ENCODE results near the gene OR5L1.

Gene OR5L1

DNA sequence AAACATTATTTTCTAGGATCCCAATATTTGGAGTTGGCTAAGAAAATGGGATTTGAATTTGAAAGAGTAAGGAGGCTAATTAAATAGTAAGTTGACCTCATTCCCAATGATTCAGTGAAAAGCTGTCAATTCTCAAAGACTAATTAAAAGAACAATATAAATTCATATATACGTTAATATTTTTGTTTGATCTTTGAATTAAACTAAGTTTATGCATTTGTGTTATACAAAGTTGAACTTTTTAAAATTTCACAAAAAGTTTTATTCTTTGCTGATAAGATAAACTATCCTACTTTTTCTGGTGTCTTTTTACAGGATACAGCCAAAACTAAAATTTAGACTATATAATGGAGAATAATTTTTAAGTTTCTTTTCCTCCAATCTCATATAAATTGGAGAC, at the start of gene OR5L1:
TSS of gene OR5L1 (plus strand) at position 301 of the 400 bp plus-strand sequence. CDS start 100 bp downstream, outside the sequence.
- no peak within 1 kb of the TSS for H3K27ac ChIP-seq
- TF ChIP-seq, protein P1, sequence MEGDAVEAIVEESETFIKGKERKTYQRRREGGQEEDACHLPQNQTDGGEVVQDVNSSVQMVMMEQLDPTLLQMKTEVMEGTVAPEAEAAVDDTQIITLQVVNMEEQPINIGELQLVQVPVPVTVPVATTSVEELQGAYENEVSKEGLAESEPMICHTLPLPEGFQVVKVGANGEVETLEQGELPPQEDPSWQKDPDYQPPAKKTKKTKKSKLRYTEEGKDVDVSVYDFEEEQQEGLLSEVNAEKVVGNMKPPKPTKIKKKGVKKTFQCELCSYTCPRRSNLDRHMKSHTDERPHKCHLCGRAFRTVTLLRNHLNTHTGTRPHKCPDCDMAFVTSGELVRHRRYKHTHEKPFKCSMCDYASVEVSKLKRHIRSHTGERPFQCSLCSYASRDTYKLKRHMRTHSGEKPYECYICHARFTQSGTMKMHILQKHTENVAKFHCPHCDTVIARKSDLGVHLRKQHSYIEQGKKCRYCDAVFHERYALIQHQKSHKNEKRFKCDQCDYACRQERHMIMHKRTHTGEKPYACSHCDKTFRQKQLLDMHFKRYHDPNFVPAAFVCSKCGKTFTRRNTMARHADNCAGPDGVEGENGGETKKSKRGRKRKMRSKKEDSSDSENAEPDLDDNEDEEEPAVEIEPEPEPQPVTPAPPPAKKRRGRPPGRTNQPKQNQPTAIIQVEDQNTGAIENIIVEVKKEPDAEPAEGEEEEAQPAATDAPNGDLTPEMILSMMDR (conservative IDR thresholded peaks at IDR 0.05): no peak
- no peak for TF ChIP-seq ZFX (IDR thresholded peaks at IDR 0.05)

DNA sequence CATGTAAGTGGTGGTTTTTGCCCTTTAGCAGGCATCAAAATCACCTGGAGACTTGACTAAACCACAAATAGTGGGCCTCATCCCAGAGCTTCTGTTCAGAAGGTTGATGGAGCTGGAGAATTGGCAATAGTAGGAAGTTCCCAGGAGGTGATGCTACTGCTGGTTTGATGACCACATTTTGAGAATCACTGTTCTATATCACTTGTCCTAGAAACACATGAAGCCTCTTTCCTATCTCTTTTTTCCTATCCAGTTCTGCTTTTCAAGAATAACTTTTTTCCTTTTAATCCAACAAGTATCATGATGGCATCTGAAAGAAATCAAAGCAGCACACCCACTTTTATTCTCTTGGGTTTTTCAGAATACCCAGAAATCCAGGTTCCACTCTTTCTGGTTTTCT, 38.0 kb upstream of the OR5L1 start, which contains the start of gene OR5D13:
TSS of gene OR5D13 (plus strand) at position 301 of the 400 bp plus-strand sequence. CDS start at position 301, 0 bp downstream.
- TF ChIP-seq, protein P1 (conservative IDR thresholded peaks at IDR 0.05): no peak
- no peak for TF ChIP-seq ZFX (IDR thresholded peaks at IDR 0.05)
- no peak within 1 kb of the TSS for H3K27ac ChIP-seq

DNA sequence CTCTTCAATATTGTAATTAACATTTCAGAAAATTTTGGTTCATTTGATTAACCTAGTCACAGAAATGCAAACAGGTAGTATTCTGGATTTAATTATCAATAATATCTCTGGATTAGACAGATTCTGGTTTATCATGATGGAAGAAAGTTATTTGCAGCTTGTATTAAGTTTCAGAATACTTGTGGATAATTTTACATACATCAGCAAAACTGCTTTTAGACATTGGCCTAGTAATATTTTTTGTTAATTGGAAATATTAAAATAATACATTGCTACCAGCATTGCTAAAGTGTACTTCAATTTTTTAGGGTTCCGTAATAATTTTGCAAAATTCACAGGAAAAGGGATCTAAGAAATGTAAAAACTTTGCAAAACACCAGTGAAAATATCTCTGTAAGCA, 19.6 kb upstream of the OR5L1 start:
- H3K27ac ChIP-seq: no peak overlapping the region
- no peak for TF ChIP-seq ZFX (IDR thresholded peaks at IDR 0.05)
- TF ChIP-seq, protein P1 (conservative IDR thresholded peaks at IDR 0.05): no peak

DNA sequence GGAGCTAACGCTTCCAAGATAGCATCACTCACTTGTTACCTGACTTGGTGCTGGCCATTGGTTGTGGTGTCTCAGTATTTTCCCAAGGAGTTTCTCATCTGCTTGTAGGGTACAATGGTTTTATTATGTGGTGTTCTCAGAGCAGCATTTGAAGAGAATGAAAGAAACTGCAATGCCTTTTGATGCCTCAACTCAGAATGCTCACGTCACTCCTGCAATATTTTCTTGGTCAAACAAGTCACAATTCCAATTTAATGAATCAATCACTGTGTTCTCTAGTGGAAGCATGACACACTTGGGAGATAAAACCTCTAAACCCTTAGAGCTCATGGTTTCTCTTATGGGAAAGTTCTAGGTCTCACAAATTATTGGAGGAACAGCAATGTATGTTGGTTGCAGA, 17.8 kb upstream of the OR5L1 start:
- H3K27ac ChIP-seq: no peak overlapping the region
- TF ChIP-seq, protein P1 (conservative IDR thresholded peaks at IDR 0.05): no peak
- no peak for TF ChIP-seq ZFX (IDR thresholded peaks at IDR 0.05)

DNA sequence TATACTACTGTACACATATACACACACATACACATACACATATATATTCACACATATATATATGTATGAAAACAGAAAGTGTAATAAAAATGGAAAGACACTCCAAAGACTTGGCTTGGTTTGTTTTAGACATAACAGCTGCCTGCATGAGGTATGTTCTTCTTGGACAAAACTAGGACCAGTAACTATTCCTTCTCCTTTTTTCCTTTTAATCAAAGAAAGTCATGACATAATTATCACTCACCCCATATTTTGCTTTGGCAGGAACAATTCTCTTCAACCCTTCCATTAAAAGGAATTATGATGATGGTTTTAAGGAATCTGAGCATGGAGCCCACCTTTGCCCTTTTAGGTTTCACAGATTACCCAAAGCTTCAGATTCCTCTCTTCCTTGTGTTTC, 15.9 kb upstream of the OR5L1 start, which contains the start of gene OR5D14:
TSS of gene OR5D14 (plus strand) at position 301 of the 400 bp plus-strand sequence. CDS start at position 301, 0 bp downstream.
- TF ChIP-seq, protein P1 (conservative IDR thresholded peaks at IDR 0.05): no peak
- no peak for TF ChIP-seq ZFX (IDR thresholded peaks at IDR 0.05)
- H3K27ac ChIP-seq: no peak within 1 kb of the TSS

DNA sequence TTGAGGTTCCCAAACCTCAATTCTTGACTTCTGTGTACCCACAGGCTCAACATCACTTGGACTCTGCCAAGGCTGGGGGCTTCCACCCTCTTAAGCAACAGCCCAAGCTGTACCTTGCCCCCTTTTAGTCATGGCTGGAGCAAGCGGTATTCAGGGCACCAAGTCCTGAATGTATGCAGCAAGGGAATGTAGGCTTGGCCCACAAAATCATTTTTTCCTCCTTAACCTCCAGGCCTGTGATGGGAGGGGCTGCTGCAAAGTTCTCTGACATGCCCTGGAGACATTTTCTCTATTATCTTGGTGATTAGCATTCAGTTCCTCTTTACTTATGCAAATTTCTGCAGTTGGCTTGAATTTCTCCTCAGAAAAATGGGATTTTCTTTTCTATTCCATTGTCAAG, 4.9 kb upstream of the OR5L1 start:
- no peak overlapping the region for H3K27ac ChIP-seq
- TF ChIP-seq, protein P1 (conservative IDR thresholded peaks at IDR 0.05): no peak
- TF ChIP-seq ZFX (IDR thresholded peaks at IDR 0.05): no peak

DNA sequence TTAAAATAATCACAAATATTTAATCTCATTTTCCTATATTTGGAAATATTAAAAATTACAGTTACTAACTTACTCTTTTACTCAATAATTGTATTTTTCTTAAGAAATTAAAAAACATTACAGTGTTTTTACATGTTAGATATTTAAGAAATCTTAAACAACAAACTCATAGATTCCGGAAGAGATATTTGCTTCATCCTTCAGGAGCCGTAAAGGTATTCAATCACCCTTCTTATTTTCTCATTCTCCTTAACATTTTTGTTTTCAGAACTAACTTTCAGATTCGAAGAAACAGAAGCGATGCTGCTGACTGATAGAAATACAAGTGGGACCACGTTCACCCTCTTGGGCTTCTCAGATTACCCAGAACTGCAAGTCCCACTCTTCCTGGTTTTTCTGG, 8.2 kb downstream of the OR5L1 start, which contains the start of gene OR5D18:
TSS of gene OR5D18 (plus strand) at position 301 of the 400 bp plus-strand sequence. CDS start at position 301, 0 bp downstream.
- H3K27ac ChIP-seq: no peak within 1 kb of the TSS
- TF ChIP-seq, protein P1 (conservative IDR thresholded peaks at IDR 0.05): no peak
- TF ChIP-seq ZFX (IDR thresholded peaks at IDR 0.05): no peak

All from C4-2B (cell line).